Measurements from ENCODE around the gene GNA12.

GNA12 gene

DNA sequence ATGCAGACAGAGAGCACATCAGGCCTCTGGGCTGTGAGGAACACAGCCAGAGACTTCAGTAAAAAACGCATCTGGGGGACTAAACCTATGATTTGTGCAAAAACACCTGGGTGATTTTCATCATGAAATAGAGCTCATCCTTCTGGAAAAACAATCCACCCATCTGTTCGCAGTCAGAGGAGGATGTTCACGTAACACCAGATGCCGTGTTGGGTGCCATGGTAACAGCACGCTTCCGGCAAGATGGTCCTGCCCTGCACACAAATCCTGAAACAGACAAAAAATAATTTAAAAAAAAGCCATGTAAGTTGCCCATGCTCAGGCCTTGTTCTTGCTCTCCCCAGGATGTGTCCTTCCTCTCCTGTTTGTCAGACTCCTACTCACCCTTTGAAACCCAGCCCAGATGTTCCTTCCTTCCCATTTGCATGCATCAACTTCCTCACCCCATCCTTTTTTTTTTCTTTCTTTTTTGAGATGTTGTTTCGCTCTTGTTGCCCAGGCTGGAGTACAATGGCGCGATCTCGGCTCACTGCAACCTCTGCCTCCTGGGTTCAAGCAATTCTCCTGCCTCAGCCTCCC lies 28.3 kb upstream of the GNA12 start:
- H2AK5ac ChIP-seq (ENCODE audit: low read depth, low read length), result no peak overlapping the region
- H2BK5ac ChIP-seq (ENCODE audit: low read length), result no peak overlapping the region
- no peaks in the 10 kb centered on the region for H3K9me3 ChIP-seq (replicated peaks in 1 of 2; ENCODE audit: control insufficient read depth in 2 of 2, insufficient read depth in 1 of 2, low read depth in 1 of 2, low read length in 2 of 2)
- H4K91ac ChIP-seq (ENCODE audit: low read depth, low read length, poor library complexity), result no peak overlapping the region
- H3K79me1 ChIP-seq (ENCODE audit: low read depth, low read length), result no peaks in the 10 kb centered on the region
- peaks cover 11 to 15% of the 10 kb centered on the region in 2 donors for H3K4me1 ChIP-seq (ENCODE audit: control insufficient read depth in 2 of 2, insufficient read depth in 1 of 2, low read depth in 1 of 2, low read length in 2 of 2)
- no peak overlapping the region for H4K8ac ChIP-seq (ENCODE audit: low read depth, low read length)
- H3K4me3 ChIP-seq (ENCODE audit: low read length in 2 of 2), result no peak overlapping the region
- no peak overlapping the region for H3K27ac ChIP-seq (replicated peaks; ENCODE audit: low read length)
- no peak overlapping the region for H3K23ac ChIP-seq (ENCODE audit: low read depth, low read length, poor library complexity)
- H3K36me3 ChIP-seq (replicated peaks in 1 of 2; ENCODE audit: control insufficient read depth in 2 of 2, insufficient read depth in 2 of 2, low read length in 2 of 2), result no peaks in the 10 kb centered on the region
- H2BK15ac ChIP-seq (ENCODE audit: low read length), result no peak overlapping the region
- no peak overlapping the region for H3K9ac ChIP-seq (ENCODE audit: low read depth, low read length, poor library complexity)
- H3K14ac ChIP-seq (ENCODE audit: low read length), result no peak overlapping the region
- H3K18ac ChIP-seq (ENCODE audit: low read length), result no peak overlapping the region
- H2BK120ac ChIP-seq (ENCODE audit: low read depth, low read length), result no peak overlapping the region
- WGBS, 2 donors (ENCODE audit: extremely low coverage in 2 of 2, insufficient read length in 2 of 2, insufficient replicate concordance in 1 of 2), result no CpG with 5 or more reads among the region's 10 CpGs
- no peak for DNase-seq (ENCODE audit: low spot score)
- H3K4ac ChIP-seq (ENCODE audit: low read length), result no peak overlapping the region
- peak overlapping the region; percentile 42 for H2AFZ ChIP-seq (ENCODE audit: low read length)
- H3K27me3 ChIP-seq (ENCODE audit: control insufficient read depth in 3 of 3, insufficient read depth in 3 of 3, low read depth in 1 of 3, low read length in 3 of 3), result no peaks in the 10 kb centered on the region
- H2BK12ac ChIP-seq (ENCODE audit: low read length), result no peak overlapping the region
- no peak overlapping the region for H3K4me2 ChIP-seq (ENCODE audit: insufficient read depth, low read length, poor library complexity, severe bottlenecking)

DNA sequence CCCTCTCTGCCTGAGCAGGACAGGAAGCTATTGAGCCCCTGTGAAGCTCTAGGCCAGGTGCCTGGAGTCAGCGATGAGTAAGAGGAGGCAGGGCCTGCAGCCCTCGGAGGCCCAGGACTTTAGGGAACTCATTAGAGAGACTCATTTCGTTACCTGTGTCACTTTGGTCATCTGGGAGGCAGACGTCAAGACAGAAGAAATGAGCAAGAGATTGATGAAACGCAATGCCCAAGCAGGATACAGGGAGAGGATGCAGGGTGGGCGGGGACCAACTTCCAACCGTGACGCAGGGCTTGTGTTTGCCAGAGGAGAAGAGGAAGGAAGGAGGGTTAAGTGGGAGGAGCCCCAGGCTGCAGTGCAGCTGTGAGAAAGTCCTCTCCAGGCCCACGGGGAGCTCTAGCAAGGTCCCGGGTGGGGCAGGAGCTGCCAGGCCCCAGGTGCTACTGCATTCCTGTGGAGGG lies 26.4 kb upstream of the GNA12 start:
- Histone ChIP-seq H3K4me2 (ENCODE audit: insufficient read depth, low read length, poor library complexity, severe bottlenecking) (no peak overlapping the region), H2AK5ac (ENCODE audit: low read depth, low read length) (no peak overlapping the region), H3K79me1 (ENCODE audit: low read depth, low read length) (no peaks in the 10 kb centered on the region), H3K23ac (ENCODE audit: low read depth, low read length, poor library complexity) (no peak overlapping the region), H2BK12ac (ENCODE audit: low read length) (no peak overlapping the region), H3K36me3 (replicated peaks in 1 of 2; ENCODE audit: control insufficient read depth in 2 of 2, insufficient read depth in 2 of 2, low read length in 2 of 2) (no peaks in the 10 kb centered on the region), H3K14ac (ENCODE audit: low read length) (no peak overlapping the region), H3K4ac (ENCODE audit: low read length) (no peak overlapping the region), H3K9ac (ENCODE audit: low read depth, low read length, poor library complexity) (no peak overlapping the region), H3K4me1 (ENCODE audit: control insufficient read depth in 2 of 2, insufficient read depth in 1 of 2, low read depth in 1 of 2, low read length in 2 of 2) (peaks cover 6 to 15% of the 10 kb centered on the region in 2 donors), H3K18ac (ENCODE audit: low read length) (peak overlapping the region; percentile 89), H3K4me3 (ENCODE audit: low read length in 2 of 2) (no peak overlapping the region), H3K9me3 (replicated peaks in 1 of 2; ENCODE audit: control insufficient read depth in 2 of 2, insufficient read depth in 1 of 2, low read depth in 1 of 2, low read length in 2 of 2) (no peaks in the 10 kb centered on the region), H2BK120ac (ENCODE audit: low read depth, low read length) (no peak overlapping the region), H3K27ac (replicated peaks; ENCODE audit: low read length) (no peak overlapping the region), H4K8ac (ENCODE audit: low read depth, low read length) (peak overlapping the region; percentile 94), H4K91ac (ENCODE audit: low read depth, low read length, poor library complexity) (no peak overlapping the region), H2AFZ (ENCODE audit: low read length) (peak overlapping the region; percentile 79), H2BK5ac (ENCODE audit: low read length) (no peak overlapping the region), H2BK15ac (ENCODE audit: low read length) (peak overlapping the region; percentile 81), H3K27me3 (ENCODE audit: control insufficient read depth in 3 of 3, insufficient read depth in 3 of 3, low read depth in 1 of 3, low read length in 3 of 3) (no peaks in the 10 kb centered on the region)
- no peak for DNase-seq (ENCODE audit: low spot score)
- WGBS, 2 donors (ENCODE audit: extremely low coverage in 2 of 2, insufficient read length in 2 of 2, insufficient replicate concordance in 1 of 2), result no CpG with 5 or more reads among the region's 10 CpGs

DNA sequence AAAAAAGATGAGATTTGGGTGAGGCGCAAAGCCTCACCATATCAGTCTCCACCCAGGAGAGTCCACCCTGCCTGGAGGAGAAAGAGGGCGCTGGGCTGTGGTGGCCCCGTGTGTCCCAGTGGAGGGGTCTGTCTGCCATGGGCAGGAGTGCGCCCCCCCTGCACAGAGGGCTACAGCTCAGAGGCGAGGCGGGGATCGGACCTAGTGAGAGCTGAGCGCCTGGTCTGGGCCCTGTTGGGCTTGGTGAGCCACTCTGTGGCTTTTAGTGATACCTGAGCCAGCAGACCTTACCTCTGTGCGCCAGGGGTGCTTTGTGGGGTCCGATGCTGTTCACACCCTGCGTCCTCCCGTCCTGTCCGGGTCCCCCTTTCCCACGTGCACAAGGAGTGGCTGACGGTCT lies 25.9 kb upstream of the GNA12 start:
- DNase-seq (ENCODE audit: low spot score), result no peak
- Histone ChIP-seq H3K9me3 (replicated peaks in 1 of 2; ENCODE audit: control insufficient read depth in 2 of 2, insufficient read depth in 1 of 2, low read depth in 1 of 2, low read length in 2 of 2) (no peaks in the 10 kb centered on the region), H3K27ac (replicated peaks; ENCODE audit: low read length) (no peak overlapping the region), H3K18ac (ENCODE audit: low read length) (peak overlapping the region; percentile 89), H3K23ac (ENCODE audit: low read depth, low read length, poor library complexity) (no peak overlapping the region), H4K91ac (ENCODE audit: low read depth, low read length, poor library complexity) (no peak overlapping the region), H3K14ac (ENCODE audit: low read length) (peak overlapping the region; percentile 10), H3K79me1 (ENCODE audit: low read depth, low read length) (no peaks in the 10 kb centered on the region), H3K4me3 (ENCODE audit: low read length in 2 of 2) (no peak overlapping the region), H3K4me2 (ENCODE audit: insufficient read depth, low read length, poor library complexity, severe bottlenecking) (no peak overlapping the region), H2BK120ac (ENCODE audit: low read depth, low read length) (no peak overlapping the region), H4K8ac (ENCODE audit: low read depth, low read length) (peak overlapping the region; percentile 94), H2BK12ac (ENCODE audit: low read length) (no peak overlapping the region), H3K27me3 (ENCODE audit: control insufficient read depth in 3 of 3, insufficient read depth in 3 of 3, low read depth in 1 of 3, low read length in 3 of 3) (no peaks in the 10 kb centered on the region), H3K4me1 (ENCODE audit: control insufficient read depth in 2 of 2, insufficient read depth in 1 of 2, low read depth in 1 of 2, low read length in 2 of 2) (peaks cover 6 to 15% of the 10 kb centered on the region in 2 donors), H2BK5ac (ENCODE audit: low read length) (no peak overlapping the region), H3K9ac (ENCODE audit: low read depth, low read length, poor library complexity) (no peak overlapping the region), H2BK15ac (ENCODE audit: low read length) (peak overlapping the region; percentile 81), H3K36me3 (replicated peaks in 1 of 2; ENCODE audit: control insufficient read depth in 2 of 2, insufficient read depth in 2 of 2, low read length in 2 of 2) (no peaks in the 10 kb centered on the region), H2AK5ac (ENCODE audit: low read depth, low read length) (no peak overlapping the region), H2AFZ (ENCODE audit: low read length) (peak overlapping the region; percentile 79), H3K4ac (ENCODE audit: low read length) (no peak overlapping the region)
- no CpG with 5 or more reads among the region's 15 CpGs for WGBS, 2 donors (ENCODE audit: extremely low coverage in 2 of 2, insufficient read length in 2 of 2, insufficient replicate concordance in 1 of 2)

DNA sequence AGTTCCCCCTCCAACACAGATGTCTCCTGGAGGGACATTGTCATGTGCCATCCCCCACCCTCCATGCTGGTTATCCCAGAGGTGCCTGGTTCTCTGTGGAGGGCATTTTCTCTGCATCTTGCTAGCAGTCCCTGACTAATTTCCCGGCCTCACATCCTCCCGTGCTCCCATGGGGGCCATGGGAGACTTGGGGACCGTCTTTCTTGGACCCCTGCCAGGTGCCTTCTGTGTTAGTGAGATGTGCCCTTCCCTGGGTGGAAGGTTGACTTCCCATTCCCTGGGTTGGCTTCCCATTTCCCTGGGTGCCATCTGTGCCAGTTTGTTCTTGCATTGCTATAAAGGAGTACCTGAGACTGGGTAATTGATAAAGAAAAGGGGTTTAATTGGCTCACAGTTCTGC lies 22.5 kb upstream of the GNA12 start:
- Histone ChIP-seq H3K9me3 (replicated peaks in 1 of 2; ENCODE audit: control insufficient read depth in 2 of 2, insufficient read depth in 1 of 2, low read depth in 1 of 2, low read length in 2 of 2) (no peaks in the 10 kb centered on the region), H3K18ac (ENCODE audit: low read length) (no peak overlapping the region), H3K9ac (ENCODE audit: low read depth, low read length, poor library complexity) (no peak overlapping the region), H3K14ac (ENCODE audit: low read length) (no peak overlapping the region), H3K27ac (replicated peaks; ENCODE audit: low read length) (no peak overlapping the region), H3K4ac (ENCODE audit: low read length) (no peak overlapping the region), H2AFZ (ENCODE audit: low read length) (no peak overlapping the region), H3K36me3 (replicated peaks in 1 of 2; ENCODE audit: control insufficient read depth in 2 of 2, insufficient read depth in 2 of 2, low read length in 2 of 2) (no peaks in the 10 kb centered on the region), H3K79me1 (ENCODE audit: low read depth, low read length) (no peaks in the 10 kb centered on the region), H3K4me2 (ENCODE audit: insufficient read depth, low read length, poor library complexity, severe bottlenecking) (no peak overlapping the region), H3K4me3 (ENCODE audit: low read length in 2 of 2) (no peak overlapping the region), H2AK5ac (ENCODE audit: low read depth, low read length) (no peak overlapping the region), H2BK15ac (ENCODE audit: low read length) (no peak overlapping the region), H2BK12ac (ENCODE audit: low read length) (no peak overlapping the region), H3K23ac (ENCODE audit: low read depth, low read length, poor library complexity) (no peak overlapping the region), H4K91ac (ENCODE audit: low read depth, low read length, poor library complexity) (no peak overlapping the region), H2BK120ac (ENCODE audit: low read depth, low read length) (no peak overlapping the region), H2BK5ac (ENCODE audit: low read length) (no peak overlapping the region), H3K27me3 (ENCODE audit: control insufficient read depth in 3 of 3, insufficient read depth in 3 of 3, low read depth in 1 of 3, low read length in 3 of 3) (no peaks in the 10 kb centered on the region), H3K4me1 (ENCODE audit: control insufficient read depth in 2 of 2, insufficient read depth in 1 of 2, low read depth in 1 of 2, low read length in 2 of 2) (peaks cover 6 to 16% of the 10 kb centered on the region in 2 donors), H4K8ac (ENCODE audit: low read depth, low read length) (no peak overlapping the region)
- no CpG with 5 or more reads among the region's 3 CpGs for WGBS, 2 donors (ENCODE audit: extremely low coverage in 2 of 2, insufficient read length in 2 of 2, insufficient replicate concordance in 1 of 2)
- no peak for DNase-seq (ENCODE audit: low spot score)

All from neuronal stem cell (in vitro differentiated cells).